IPS-15b (cell line): ENCODE measurements around the gene DGAT2.
"Not testable (repeated sequence)": the region's sequence is repeated elsewhere in the genome, so short reads cannot be mapped to it uniquely, and the experiment has no call there.

Source experiments
- H3K27me3 ChIP-seq: one replicate; pipeline ENCODE4 v1.6.1; 2013; ENCODE audit warnings: low read length; ENCODE audit not compliant: control insufficient read depth, insufficient read depth
- H3K36me3 ChIP-seq: one replicate; pipeline ENCODE4 v1.6.1; 2013; ENCODE audit warnings: low read length; ENCODE audit not compliant: control insufficient read depth, insufficient read depth
- H3K4me1 ChIP-seq: one replicate; pipeline ENCODE4 v1.6.1; 2013; ENCODE audit warnings: mild to moderate bottlenecking, low read length; ENCODE audit not compliant: control insufficient read depth, insufficient read depth
- H3K4me3 ChIP-seq: one replicate; pipeline ENCODE4 v1.5.1; 2013; ENCODE audit warnings: low read depth, low read length
- H3K9ac ChIP-seq: one replicate; pipeline ENCODE4 v1.6.1; 2013; ENCODE audit warnings: low read depth, mild to moderate bottlenecking, low read length
- H3K9me3 ChIP-seq: one replicate; pipeline ENCODE4 v1.6.1; 2013; ENCODE audit warnings: mild to moderate bottlenecking, low read length; ENCODE audit not compliant: control insufficient read depth, insufficient read depth

Gene DGAT2

DNA sequence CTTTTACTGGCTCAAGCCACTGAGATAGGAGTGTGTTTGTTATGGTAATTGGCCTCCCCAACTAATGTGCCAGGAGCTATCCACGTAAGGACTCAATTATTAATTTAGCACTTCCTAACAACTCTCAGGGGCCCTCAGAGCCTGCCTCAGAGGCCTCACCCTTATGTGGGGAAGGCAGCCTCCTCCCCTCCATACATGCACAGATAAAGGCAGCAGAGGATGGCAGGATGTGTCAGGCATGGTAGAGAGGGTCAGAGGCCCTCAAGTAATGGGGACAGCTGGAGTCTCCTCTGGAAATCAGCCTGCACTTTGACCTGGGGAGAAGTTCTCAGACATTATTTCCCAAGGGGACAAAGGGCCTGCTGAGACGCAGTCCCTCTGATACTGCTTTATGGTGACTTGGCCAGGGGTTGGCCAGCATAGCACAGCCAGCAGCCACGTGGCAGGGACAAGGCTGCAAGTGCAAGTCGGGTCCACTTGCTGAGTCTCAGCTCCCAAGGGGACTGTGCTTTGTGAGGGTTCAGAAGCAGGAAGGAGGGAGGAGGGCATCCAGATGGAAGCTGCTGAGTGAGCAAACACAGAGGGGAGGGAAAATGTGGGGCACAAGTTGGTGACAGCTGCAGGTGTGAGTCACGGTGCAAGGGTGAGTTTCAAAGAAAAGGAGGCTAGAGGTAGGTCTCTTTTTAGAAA is 33.9 kb upstream of the DGAT2 start:
- H3K4me1 ChIP-seq: no peaks in the 10 kb centered on the region
- H3K9ac ChIP-seq: no peak overlapping the region
- H3K36me3 ChIP-seq: no peaks in the 10 kb centered on the region
- no peaks in the 10 kb centered on the region for H3K27me3 ChIP-seq
- no peak overlapping the region for H3K4me3 ChIP-seq
- H3K9me3 ChIP-seq: no peaks in the 10 kb centered on the region

DNA sequence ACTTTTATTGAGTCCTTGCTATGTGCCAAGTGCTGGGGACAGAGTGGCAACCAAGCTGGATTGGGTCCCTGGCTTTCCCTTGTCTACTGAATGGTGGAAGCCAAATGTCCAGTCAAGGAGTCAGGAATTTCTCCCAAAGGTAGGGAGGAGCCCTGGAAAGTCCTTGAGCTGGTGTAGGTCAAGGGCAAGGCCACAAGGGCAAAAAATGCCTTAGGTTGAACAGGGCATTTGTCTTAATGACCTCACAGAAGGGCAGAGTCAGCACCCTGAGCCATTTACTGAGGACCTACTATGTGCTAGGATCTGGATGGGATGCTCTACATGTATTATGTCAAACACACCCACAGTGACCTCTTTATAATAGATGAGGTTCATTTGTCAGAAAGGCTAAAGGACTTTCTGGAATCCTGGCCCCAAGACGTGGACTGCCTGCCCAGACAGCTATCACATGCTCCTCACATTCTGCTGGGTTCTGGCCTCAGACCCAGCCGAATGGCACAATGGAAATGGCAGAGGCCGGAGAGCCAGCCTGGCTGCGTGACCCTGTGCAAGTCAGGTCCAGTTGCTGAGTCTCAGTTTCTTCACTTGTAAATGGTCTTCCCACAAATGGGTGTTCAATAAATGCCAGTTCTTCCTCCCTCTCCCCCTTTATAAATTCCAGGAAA is 33.3 kb upstream of the DGAT2 start:
- no peak overlapping the region for H3K9ac ChIP-seq
- no peak overlapping the region for H3K4me3 ChIP-seq
- H3K36me3 ChIP-seq: no peaks in the 10 kb centered on the region
- H3K27me3 ChIP-seq: peaks cover 1% of the 10 kb centered on the region
- no peaks in the 10 kb centered on the region for H3K9me3 ChIP-seq
- H3K4me1 ChIP-seq: no peaks in the 10 kb centered on the region

DNA sequence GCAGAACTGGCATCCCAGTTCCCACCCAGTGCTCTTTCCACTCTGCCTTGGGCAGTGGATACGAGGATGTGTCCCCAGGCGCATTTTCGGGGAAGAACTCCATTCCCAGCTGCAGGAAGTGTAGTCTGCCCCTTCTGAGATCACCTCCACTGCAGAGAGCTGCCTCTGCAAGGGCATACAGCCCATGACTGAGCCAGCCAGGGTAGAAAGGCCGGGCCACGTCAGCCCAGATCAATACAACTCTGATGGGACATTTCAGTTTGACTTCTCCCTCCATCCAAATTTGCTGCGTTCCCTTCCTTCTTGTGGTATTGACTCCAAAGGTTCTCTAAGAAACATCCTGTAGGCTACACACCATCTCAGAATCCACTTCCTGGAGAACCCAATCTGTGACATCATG is 31.3 kb upstream of the DGAT2 start:
- Histone ChIP-seq H3K27me3 (peaks cover 4% of the 10 kb centered on the region), H3K4me3 (no peak overlapping the region), H3K4me1 (no peaks in the 10 kb centered on the region), H3K9me3 (no peaks in the 10 kb centered on the region), H3K9ac (no peak overlapping the region), H3K36me3 (no peaks in the 10 kb centered on the region)

DNA sequence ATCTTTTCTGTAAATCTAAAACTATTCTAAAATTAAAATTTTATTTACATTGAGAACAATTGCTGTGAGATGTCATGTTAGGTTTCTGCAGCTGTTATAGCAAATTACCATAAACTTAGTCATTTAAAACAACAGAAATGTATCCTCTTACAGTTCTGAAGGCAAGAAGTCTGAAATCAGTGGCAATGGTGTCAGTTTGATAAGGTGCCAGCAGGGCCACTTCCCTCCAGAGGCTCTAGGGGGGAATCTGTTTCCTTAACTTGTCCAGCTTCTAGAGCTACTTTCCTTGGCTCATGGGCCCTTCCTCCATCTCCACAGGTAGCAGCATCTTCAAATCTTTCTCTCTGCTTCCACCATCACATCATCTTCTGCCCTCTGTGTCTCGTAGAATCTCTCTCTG is 27.9 kb upstream of the DGAT2 start:
- Histone ChIP-seq H3K4me1 (no peaks in the 10 kb centered on the region), H3K27me3 (peaks cover 14% of the 10 kb centered on the region), H3K9me3 (no peaks in the 10 kb centered on the region), H3K36me3 (no peaks in the 10 kb centered on the region), H3K9ac (no peak overlapping the region), H3K4me3 (no peak overlapping the region)

DNA sequence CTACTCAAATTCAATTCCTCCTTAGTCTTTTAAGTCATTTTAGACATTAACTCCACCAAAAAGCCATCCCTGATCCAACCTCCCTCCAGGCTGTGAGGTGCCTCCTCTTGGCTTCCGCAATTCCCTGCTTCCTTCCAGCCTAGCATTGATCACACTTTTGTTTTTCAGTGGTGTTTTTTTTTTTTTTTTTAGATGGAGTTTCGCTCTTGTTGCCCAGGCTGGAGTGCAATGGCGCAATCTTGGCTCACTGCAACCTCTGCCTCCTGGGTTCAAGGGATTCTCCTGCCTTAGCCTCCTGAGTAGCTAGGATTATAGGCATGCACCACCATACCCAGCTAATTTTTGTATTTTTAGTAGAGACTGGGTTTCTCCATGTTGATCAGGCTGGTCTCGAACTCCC is 25.4 kb upstream of the DGAT2 start:
- H3K4me3 ChIP-seq, H3K9me3 ChIP-seq, H3K4me1 ChIP-seq, H3K9ac ChIP-seq, H3K36me3 ChIP-seq: not testable (repeated sequence)
- peaks cover 14% of the 10 kb centered on the region for H3K27me3 ChIP-seq

DNA sequence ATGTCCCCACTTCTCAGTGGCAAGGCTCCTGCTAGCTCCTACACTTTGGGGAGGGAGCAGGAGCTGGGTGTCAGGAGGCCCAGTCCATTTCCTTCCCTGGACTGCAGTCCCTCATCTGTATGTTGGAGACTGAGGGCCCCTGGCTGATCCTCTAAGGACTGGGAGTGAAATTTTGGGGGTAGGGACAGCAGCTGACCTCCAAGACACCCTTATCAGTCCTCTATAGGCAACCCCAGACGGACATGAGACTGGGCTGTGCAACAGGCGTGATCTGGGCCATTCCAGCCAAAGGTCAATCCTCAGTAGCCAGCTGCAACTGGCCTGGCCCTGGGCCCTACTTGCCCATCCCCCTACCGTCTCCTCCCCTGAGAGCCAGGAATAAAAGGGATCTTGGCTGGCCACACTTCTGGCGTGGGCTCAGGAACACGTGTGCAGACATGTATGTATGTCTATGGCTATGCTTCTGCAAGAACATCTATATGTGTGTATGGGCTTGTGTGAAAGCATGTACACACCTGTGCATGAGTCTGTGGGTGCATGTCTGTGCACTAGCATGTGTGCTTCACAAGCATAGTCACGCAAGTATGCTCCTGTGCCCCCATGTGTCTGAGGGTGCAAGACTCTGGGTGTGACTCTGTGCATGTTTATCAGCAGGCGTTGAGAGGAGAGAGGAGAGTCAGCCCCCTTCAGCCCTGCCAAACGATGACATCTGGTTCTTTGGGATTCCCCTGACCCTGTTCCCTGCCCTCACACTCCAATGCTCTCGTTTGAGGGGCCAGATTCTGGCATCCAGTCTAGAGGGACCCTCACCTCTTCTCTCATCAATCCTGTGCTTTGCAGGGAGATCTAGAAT is 24.6 kb upstream of the DGAT2 start:
- Histone ChIP-seq H3K36me3 (no peaks in the 10 kb centered on the region), H3K9ac (no peak overlapping the region), H3K27me3 (peaks cover 14% of the 10 kb centered on the region), H3K4me1 (no peaks in the 10 kb centered on the region), H3K4me3 (no peak overlapping the region), H3K9me3 (no peaks in the 10 kb centered on the region)

DNA sequence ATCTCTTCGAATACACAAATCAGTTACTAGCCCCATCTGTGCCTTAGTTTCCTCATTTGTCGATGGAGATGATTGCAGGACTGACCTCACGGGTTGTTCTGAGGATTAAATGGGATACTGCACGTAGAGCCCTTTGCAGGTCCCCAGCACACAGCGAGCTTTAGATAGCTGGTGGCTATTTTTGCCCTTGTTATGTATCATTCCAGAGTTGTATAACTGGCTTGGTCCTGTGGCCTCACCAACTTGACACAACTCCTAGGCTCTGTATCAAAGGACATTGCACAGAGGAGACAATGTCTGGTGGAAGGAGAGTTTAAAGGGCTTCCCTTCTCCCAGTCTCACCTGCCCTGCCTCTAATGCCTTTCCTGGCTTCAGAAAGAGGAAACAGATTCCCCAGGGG is 22.8 kb upstream of the DGAT2 start:
- Histone ChIP-seq H3K27me3 (peaks cover 10% of the 10 kb centered on the region), H3K9ac (no peak overlapping the region), H3K4me3 (no peak overlapping the region), H3K4me1 (no peaks in the 10 kb centered on the region), H3K36me3 (no peaks in the 10 kb centered on the region), H3K9me3 (no peaks in the 10 kb centered on the region)

DNA sequence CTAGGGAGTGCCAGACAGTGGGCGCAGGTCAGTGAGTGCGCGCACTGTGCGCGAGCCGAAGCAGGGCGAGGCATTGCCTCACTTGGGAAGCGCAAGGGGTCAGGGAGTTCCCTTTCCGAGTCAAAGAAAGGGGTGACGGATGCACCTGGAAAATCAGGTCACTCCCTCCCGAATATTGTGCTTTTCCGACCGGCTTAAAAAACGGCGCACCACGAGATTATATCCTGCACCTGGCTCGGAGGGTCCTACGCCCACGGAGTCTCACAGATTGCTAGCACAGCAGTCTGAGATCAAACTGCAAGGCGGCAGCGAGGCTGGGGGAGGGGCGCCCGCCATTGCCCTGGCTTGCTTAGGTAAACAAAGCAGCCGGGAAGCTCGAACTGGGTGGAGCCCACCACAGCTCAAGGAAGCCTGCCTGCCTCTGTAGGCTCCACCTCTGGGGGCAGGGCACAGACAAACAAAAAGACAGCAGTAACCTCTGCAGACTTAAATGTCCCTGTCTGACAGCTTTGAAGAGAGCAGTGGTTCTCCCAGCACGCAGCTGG is 19.8 kb upstream of the DGAT2 start:
- not testable (repeated sequence) for H3K4me3 ChIP-seq, H3K9ac ChIP-seq, H3K4me1 ChIP-seq, H3K9me3 ChIP-seq, H3K36me3 ChIP-seq
- peaks cover 10% of the 10 kb centered on the region for H3K27me3 ChIP-seq

DNA sequence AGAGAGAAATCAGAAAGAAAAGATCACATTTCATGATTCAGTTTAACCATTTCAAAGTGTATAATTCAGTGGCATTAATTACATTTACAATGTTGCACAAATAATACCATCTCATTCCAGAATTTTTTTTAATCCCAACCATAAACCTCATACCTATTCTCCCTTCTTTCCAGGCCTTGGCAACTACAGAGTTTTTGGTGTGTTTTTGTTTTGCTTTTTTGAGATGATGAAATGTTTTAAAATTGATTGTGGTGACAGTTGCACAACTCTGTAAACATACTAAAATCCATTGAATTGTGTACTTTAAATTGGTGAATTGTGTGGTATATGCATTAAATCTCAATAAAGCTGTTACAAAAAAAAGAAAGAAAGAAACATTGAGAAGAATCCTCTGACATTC is 13.6 kb upstream of the DGAT2 start:
- H3K4me1 ChIP-seq, H3K36me3 ChIP-seq, H3K4me3 ChIP-seq, H3K9ac ChIP-seq, H3K9me3 ChIP-seq, H3K27me3 ChIP-seq: not testable (repeated sequence)

DNA sequence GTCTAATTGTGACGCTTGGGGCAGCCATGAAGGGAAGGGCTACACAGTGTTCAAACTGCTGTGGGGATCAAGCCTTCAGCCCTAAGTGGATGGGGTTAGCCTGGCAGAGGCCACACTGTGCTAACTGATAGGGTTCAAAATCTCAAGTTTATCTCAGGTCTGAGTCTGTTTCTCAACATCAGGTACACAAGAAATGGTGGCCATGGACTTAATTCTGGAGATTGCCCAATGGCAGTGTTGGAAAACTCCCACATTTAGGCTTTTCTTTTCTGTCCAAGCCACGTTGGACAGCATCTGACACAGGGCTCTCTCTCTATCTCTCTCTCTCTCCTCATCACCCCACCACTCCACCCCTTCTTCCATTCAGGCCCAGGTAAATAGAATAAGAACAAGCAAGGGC is 10.9 kb upstream of the DGAT2 start:
- Histone ChIP-seq H3K36me3 (no peaks in the 10 kb centered on the region), H3K9me3 (no peaks in the 10 kb centered on the region), H3K4me1 (no peaks in the 10 kb centered on the region), H3K27me3 (no peaks in the 10 kb centered on the region), H3K9ac (no peak overlapping the region), H3K4me3 (no peak overlapping the region)

DNA sequence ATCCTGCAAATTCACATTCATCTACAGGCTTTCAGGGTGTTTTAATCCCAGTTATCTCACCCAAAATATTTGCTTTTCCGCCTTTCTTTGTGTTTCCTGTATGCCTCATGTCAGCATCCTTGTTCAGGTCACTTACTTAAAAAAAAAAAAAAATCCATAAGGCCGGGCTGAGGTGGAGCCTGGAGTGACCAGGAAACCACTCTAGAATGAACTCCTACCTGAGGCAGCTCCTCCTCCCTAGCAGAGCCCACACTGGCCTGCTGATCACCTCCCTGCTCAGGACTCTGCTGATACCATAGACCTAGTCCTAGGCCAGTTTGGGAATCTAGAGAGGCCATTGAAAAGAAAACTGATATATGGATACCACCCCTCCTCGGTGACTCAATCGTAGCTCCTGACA is 8.7 kb upstream of the DGAT2 start:
- peaks cover 6% of the 10 kb centered on the region for H3K27me3 ChIP-seq
- H3K36me3 ChIP-seq: no peaks in the 10 kb centered on the region
- H3K4me3 ChIP-seq: no peak overlapping the region
- H3K9ac ChIP-seq: no peak overlapping the region
- H3K9me3 ChIP-seq: no peaks in the 10 kb centered on the region
- H3K4me1 ChIP-seq: peaks cover 2% of the 10 kb centered on the region
